ENCODE results near the gene ZNF521.
"Not testable (repeated sequence)": the region's sequence is repeated elsewhere in the genome, so short reads cannot be mapped to it uniquely, and the experiment has no call there.

The ZNF521 gene

GRCh38 chr18:25282282-25282681, 69.7 kb downstream of the ZNF521 start:
- Histone ChIP-seq H3K27me3 (ENCODE audit: control insufficient read depth, insufficient read depth, low read length) (no peaks in the 10 kb centered on the region), H3K27ac (ENCODE audit: low read depth, low read length) (no peak overlapping the region), H3K36me3 (ENCODE audit: control insufficient read depth, insufficient read depth, low read length) (no peaks in the 10 kb centered on the region), H3K9ac (ENCODE audit: low read length) (no peak overlapping the region), H3K4me3 (ENCODE audit: low read length) (no peak overlapping the region), H3K4me1 (ENCODE audit: control insufficient read depth, insufficient read depth, low read length) (no peaks in the 10 kb centered on the region)

- no peaks in the 10 kb centered on the region for H3K4me1 ChIP-seq (ENCODE audit: control insufficient read depth, insufficient read depth, low read length)
- no peaks in the 10 kb centered on the region for H3K36me3 ChIP-seq (ENCODE audit: control insufficient read depth, insufficient read depth, low read length)
- no peak overlapping the region for H3K27ac ChIP-seq (ENCODE audit: low read depth, low read length)
- no peak overlapping the region for H3K4me3 ChIP-seq (ENCODE audit: low read length)
- no peaks in the 10 kb centered on the region for H3K27me3 ChIP-seq (ENCODE audit: control insufficient read depth, insufficient read depth, low read length)
- H3K9ac ChIP-seq (ENCODE audit: low read length) = no peak overlapping the region
These were observed 70.4 kb downstream of the ZNF521 start for GRCh38 chr18:25281556-25281955.

GRCh38 chr18:25279961-25280360, 72.0 kb downstream of the ZNF521 start:
- no peaks in the 10 kb centered on the region for H3K36me3 ChIP-seq (ENCODE audit: control insufficient read depth, insufficient read depth, low read length)
- H3K27ac ChIP-seq (ENCODE audit: low read depth, low read length) = no peak overlapping the region
- no peaks in the 10 kb centered on the region for H3K4me1 ChIP-seq (ENCODE audit: control insufficient read depth, insufficient read depth, low read length)
- H3K9ac ChIP-seq (ENCODE audit: low read length) = no peak overlapping the region
- H3K4me3 ChIP-seq (ENCODE audit: low read length) = no peak overlapping the region
- H3K27me3 ChIP-seq (ENCODE audit: control insufficient read depth, insufficient read depth, low read length) = no peaks in the 10 kb centered on the region

GRCh38 chr18:25279556-25279955, 72.4 kb downstream of the ZNF521 start:
- Histone ChIP-seq H3K4me1 (ENCODE audit: control insufficient read depth, insufficient read depth, low read length) (no peaks in the 10 kb centered on the region), H3K27me3 (ENCODE audit: control insufficient read depth, insufficient read depth, low read length) (no peaks in the 10 kb centered on the region), H3K27ac (ENCODE audit: low read depth, low read length) (no peak overlapping the region), H3K9ac (ENCODE audit: low read length) (no peak overlapping the region), H3K36me3 (ENCODE audit: control insufficient read depth, insufficient read depth, low read length) (no peaks in the 10 kb centered on the region), H3K4me3 (ENCODE audit: low read length) (no peak overlapping the region)

GRCh38 chr18:25279133-25279532, 72.8 kb downstream of the ZNF521 start:
- H3K27me3 ChIP-seq (ENCODE audit: control insufficient read depth, insufficient read depth, low read length) = no peaks in the 10 kb centered on the region
- H3K9ac ChIP-seq (ENCODE audit: low read length) = no peak overlapping the region
- no peaks in the 10 kb centered on the region for H3K36me3 ChIP-seq (ENCODE audit: control insufficient read depth, insufficient read depth, low read length)
- H3K27ac ChIP-seq (ENCODE audit: low read depth, low read length) = no peak overlapping the region
- no peak overlapping the region for H3K4me3 ChIP-seq (ENCODE audit: low read length)
- no peaks in the 10 kb centered on the region for H3K4me1 ChIP-seq (ENCODE audit: control insufficient read depth, insufficient read depth, low read length)

- Histone ChIP-seq H3K4me1 (ENCODE audit: control insufficient read depth, insufficient read depth, low read length) (no peaks in the 10 kb centered on the region), H3K9ac (ENCODE audit: low read length) (no peak overlapping the region), H3K4me3 (ENCODE audit: low read length) (no peak overlapping the region)
These were observed 73.6 kb downstream of the ZNF521 start for GRCh38 chr18:25278394-25278793.

GRCh38 chr18:25275412-25276001, 76.5 kb downstream of the ZNF521 start:
- Histone ChIP-seq H3K27me3 (ENCODE audit: control insufficient read depth, insufficient read depth, low read length) (no peaks in the 10 kb centered on the region), H3K4me3 (ENCODE audit: low read length) (no peak overlapping the region), H3K4me1 (ENCODE audit: control insufficient read depth, insufficient read depth, low read length) (no peaks in the 10 kb centered on the region), H3K36me3 (ENCODE audit: control insufficient read depth, insufficient read depth, low read length) (no peaks in the 10 kb centered on the region), H3K9ac (ENCODE audit: low read length) (no peak overlapping the region), H3K27ac (ENCODE audit: low read depth, low read length) (no peak overlapping the region)

More at GRCh38 chr18:25278394-25278793, 73.6 kb downstream of the ZNF521 start:
- Histone ChIP-seq H3K36me3 (ENCODE audit: control insufficient read depth, insufficient read depth, low read length) (no peaks in the 10 kb centered on the region), H3K27ac (ENCODE audit: low read depth, low read length) (no peak overlapping the region), H3K27me3 (ENCODE audit: control insufficient read depth, insufficient read depth, low read length) (no peaks in the 10 kb centered on the region)

- no peaks in the 10 kb centered on the region for H3K4me1 ChIP-seq (ENCODE audit: control insufficient read depth, insufficient read depth, low read length)
- no peaks in the 10 kb centered on the region for H3K36me3 ChIP-seq (ENCODE audit: control insufficient read depth, insufficient read depth, low read length)
- no peak overlapping the region for H3K9ac ChIP-seq (ENCODE audit: low read length)
- H3K4me3 ChIP-seq (ENCODE audit: low read length) = no peak overlapping the region
- no peak overlapping the region for H3K27ac ChIP-seq (ENCODE audit: low read depth, low read length)
- no peaks in the 10 kb centered on the region for H3K27me3 ChIP-seq (ENCODE audit: control insufficient read depth, insufficient read depth, low read length)
These were observed 77.0 kb downstream of the ZNF521 start for GRCh38 chr18:25274926-25275325.

- not testable (repeated sequence) for H3K4me3 ChIP-seq (ENCODE audit: low read length); H3K36me3 ChIP-seq (ENCODE audit: control insufficient read depth, insufficient read depth, low read length); H3K27me3 ChIP-seq (ENCODE audit: control insufficient read depth, insufficient read depth, low read length); H3K27ac ChIP-seq (ENCODE audit: low read depth, low read length); H3K9ac ChIP-seq (ENCODE audit: low read length); H3K4me1 ChIP-seq (ENCODE audit: control insufficient read depth, insufficient read depth, low read length)
These were observed 84.9 kb downstream of the ZNF521 start for GRCh38 chr18:25266931-25267527.

GRCh38 chr18:25262920-25263319, 89.0 kb downstream of the ZNF521 start:
- no peak overlapping the region for H3K9ac ChIP-seq (ENCODE audit: low read length)
- no peak overlapping the region for H3K27ac ChIP-seq (ENCODE audit: low read depth, low read length)
- no peaks in the 10 kb centered on the region for H3K36me3 ChIP-seq (ENCODE audit: control insufficient read depth, insufficient read depth, low read length)
- no peak overlapping the region for H3K4me3 ChIP-seq (ENCODE audit: low read length)
- no peaks in the 10 kb centered on the region for H3K4me1 ChIP-seq (ENCODE audit: control insufficient read depth, insufficient read depth, low read length)
- H3K27me3 ChIP-seq (ENCODE audit: control insufficient read depth, insufficient read depth, low read length) = no peaks in the 10 kb centered on the region

GRCh38 chr18:25261768-25262167, 90.2 kb downstream of the ZNF521 start:
- no peaks in the 10 kb centered on the region for H3K27me3 ChIP-seq (ENCODE audit: control insufficient read depth, insufficient read depth, low read length)
- H3K36me3 ChIP-seq (ENCODE audit: control insufficient read depth, insufficient read depth, low read length) = no peaks in the 10 kb centered on the region
- H3K4me3 ChIP-seq (ENCODE audit: low read length) = no peak overlapping the region
- no peaks in the 10 kb centered on the region for H3K4me1 ChIP-seq (ENCODE audit: control insufficient read depth, insufficient read depth, low read length)
- no peak overlapping the region for H3K27ac ChIP-seq (ENCODE audit: low read depth, low read length)
- H3K9ac ChIP-seq (ENCODE audit: low read length) = no peak overlapping the region

GRCh38 chr18:25256439-25256838, 95.5 kb downstream of the ZNF521 start:
- Histone ChIP-seq H3K4me3 (ENCODE audit: low read length) (no peak overlapping the region), H3K9ac (ENCODE audit: low read length) (no peak overlapping the region), H3K27me3 (ENCODE audit: control insufficient read depth, insufficient read depth, low read length) (peaks cover 2% of the 10 kb centered on the region), H3K27ac (ENCODE audit: low read depth, low read length) (no peak overlapping the region), H3K4me1 (ENCODE audit: control insufficient read depth, insufficient read depth, low read length) (no peaks in the 10 kb centered on the region), H3K36me3 (ENCODE audit: control insufficient read depth, insufficient read depth, low read length) (no peaks in the 10 kb centered on the region)

- no peak overlapping the region for H3K9ac ChIP-seq (ENCODE audit: low read length)
- H3K27me3 ChIP-seq (ENCODE audit: control insufficient read depth, insufficient read depth, low read length) = peaks cover 2% of the 10 kb centered on the region
- H3K27ac ChIP-seq (ENCODE audit: low read depth, low read length) = no peak overlapping the region
- H3K4me1 ChIP-seq (ENCODE audit: control insufficient read depth, insufficient read depth, low read length) = no peaks in the 10 kb centered on the region
- H3K4me3 ChIP-seq (ENCODE audit: low read length) = no peak overlapping the region
- H3K36me3 ChIP-seq (ENCODE audit: control insufficient read depth, insufficient read depth, low read length) = no peaks in the 10 kb centered on the region
These were observed 98.2 kb downstream of the ZNF521 start for GRCh38 chr18:25253779-25254178.
